ENCODE results near the gene B4GALT1. TPM values are rescaled to one million over a fixed set of nuclear protein-coding genes. Genes with fewer than 3 reads are reported as not detected.

Gene B4GALT1
- total RNA-seq, 1 experiment from 2014 or later: 19.1 TPM

- no peak for TF ChIP-seq ZNF423 (CRISPR knock-in tag; IDR thresholded peaks at IDR 0.05)
- no peak for TF ChIP-seq ZNF317 (CRISPR knock-in tag; IDR thresholded peaks at IDR 0.05; ENCODE audit: borderline replicate concordance, low read depth)
- no peak for TF ChIP-seq SMAD4 (CRISPR knock-in tag; IDR thresholded peaks at IDR 0.05)
- TF ChIP-seq AR (CRISPR knock-in tag; IDR thresholded peaks at IDR 0.05): no peak
- TF ChIP-seq ZSCAN18 (CRISPR knock-in tag; IDR thresholded peaks at IDR 0.05): no peak
- no peak for TF ChIP-seq IRF2 (CRISPR knock-in tag; IDR thresholded peaks at IDR 0.05; ENCODE audit: borderline replicate concordance, low read depth)
- no peak for TF ChIP-seq JUN (CRISPR knock-in tag; IDR thresholded peaks at IDR 0.05)
- no peak for TF ChIP-seq USF2 (CRISPR knock-in tag; IDR thresholded peaks at IDR 0.05)
- TF ChIP-seq, protein P1, sequence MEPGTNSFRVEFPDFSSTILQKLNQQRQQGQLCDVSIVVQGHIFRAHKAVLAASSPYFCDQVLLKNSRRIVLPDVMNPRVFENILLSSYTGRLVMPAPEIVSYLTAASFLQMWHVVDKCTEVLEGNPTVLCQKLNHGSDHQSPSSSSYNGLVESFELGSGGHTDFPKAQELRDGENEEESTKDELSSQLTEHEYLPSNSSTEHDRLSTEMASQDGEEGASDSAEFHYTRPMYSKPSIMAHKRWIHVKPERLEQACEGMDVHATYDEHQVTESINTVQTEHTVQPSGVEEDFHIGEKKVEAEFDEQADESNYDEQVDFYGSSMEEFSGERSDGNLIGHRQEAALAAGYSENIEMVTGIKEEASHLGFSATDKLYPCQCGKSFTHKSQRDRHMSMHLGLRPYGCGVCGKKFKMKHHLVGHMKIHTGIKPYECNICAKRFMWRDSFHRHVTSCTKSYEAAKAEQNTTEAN (CRISPR knock-in tag; IDR thresholded peaks at IDR 0.05): no peak
- no peak for TF ChIP-seq RORB (CRISPR knock-in tag; IDR thresholded peaks at IDR 0.05)
- ChIA-PET POLR2A (no interaction called here), CTCF (interaction anchor here (1.3 kb wide), 1 partner anchor 106 kb away, joined by 3 read pairs; no protein-coding TSS in a partner anchor)
- ATAC-seq (no peak), DNase-seq (ENCODE audit: low spot score) (no peak)
- Mint-ChIP-seq H3K36me3 (no peaks in the 10 kb centered on the region), H3K4me3 (no peak overlapping the region), H3K27me3 (ENCODE audit: low read depth) (no peaks in the 10 kb centered on the region), H3K4me1 (0 out of 2 replicates have a peak, but pooled peaks cover 4% of the 10 kb centered on the region), H3K27ac (peak overlapping the region; percentile 73; the same call in 1 of the 2 replicates), H3K9me3 (no peaks in the 10 kb centered on the region)
These were observed 46.5 kb downstream of the B4GALT1 start for GRCh38 chr9:33120620-33121019.

DNA sequence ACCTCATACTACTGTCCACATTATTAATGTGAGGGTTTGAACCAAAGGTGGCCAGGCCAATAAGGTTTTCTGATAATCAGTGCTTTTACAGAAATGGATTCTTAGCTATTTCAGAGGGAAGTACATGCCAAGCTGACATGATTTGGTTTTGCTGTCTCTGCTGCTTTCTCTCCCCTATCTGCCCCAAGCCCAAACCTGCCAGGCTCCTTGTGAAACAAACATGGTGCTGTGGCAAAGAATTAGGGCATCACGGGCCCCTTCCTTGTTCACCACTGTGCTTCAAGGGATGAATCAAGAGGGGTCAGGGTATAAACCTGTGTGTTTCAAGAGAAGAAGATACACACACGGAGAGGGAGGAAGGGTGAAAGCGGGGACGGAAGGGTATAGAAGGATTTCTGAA is 49.3 kb downstream of the B4GALT1 start:
- H3K27ac Mint-ChIP-seq: no peak overlapping the region
- no peaks in the 10 kb centered on the region for H3K36me3 Mint-ChIP-seq
- no peak for ATAC-seq
- H3K4me3 Mint-ChIP-seq: no peak overlapping the region
- ChIA-PET CTCF (no interaction called here), POLR2A (no interaction called here)
- TF ChIP-seq, protein P2, sequence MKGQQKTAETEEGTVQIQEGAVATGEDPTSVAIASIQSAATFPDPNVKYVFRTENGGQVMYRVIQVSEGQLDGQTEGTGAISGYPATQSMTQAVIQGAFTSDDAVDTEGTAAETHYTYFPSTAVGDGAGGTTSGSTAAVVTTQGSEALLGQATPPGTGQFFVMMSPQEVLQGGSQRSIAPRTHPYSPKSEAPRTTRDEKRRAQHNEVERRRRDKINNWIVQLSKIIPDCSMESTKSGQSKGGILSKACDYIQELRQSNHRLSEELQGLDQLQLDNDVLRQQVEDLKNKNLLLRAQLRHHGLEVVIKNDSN (CRISPR knock-in tag; IDR thresholded peaks at IDR 0.05): no peak
- TF ChIP-seq KAT7 (CRISPR knock-in tag; IDR thresholded peaks at IDR 0.05; ENCODE audit: borderline replicate concordance) (no peak), ZNF671 (CRISPR knock-in tag; IDR thresholded peaks at IDR 0.05) (no peak)
- no peaks in the 10 kb centered on the region for H3K27me3 Mint-ChIP-seq (ENCODE audit: low read depth)
- no peaks in the 10 kb centered on the region for H3K9me3 Mint-ChIP-seq
- DNase-seq (ENCODE audit: low spot score): no peak
- peaks cover 3% of the 10 kb centered on the region; the same call in 1 of the 2 replicates for H3K4me1 Mint-ChIP-seq

GRCh38 chr9:33117306-33117705 is 49.8 kb downstream of the B4GALT1 start:
- ATAC-seq (no peak), DNase-seq (ENCODE audit: low spot score) (no peak)
- Mint-ChIP-seq H3K4me3 (no peak overlapping the region), H3K27me3 (ENCODE audit: low read depth) (no peaks in the 10 kb centered on the region), H3K4me1 (peaks cover 8% of the 10 kb centered on the region), H3K27ac (no peak overlapping the region), H3K36me3 (no peaks in the 10 kb centered on the region), H3K9me3 (no peaks in the 10 kb centered on the region)
- ChIA-PET POLR2A (no interaction called here), CTCF (no interaction called here)
- TF ChIP-seq USF2 (CRISPR knock-in tag; IDR thresholded peaks at IDR 0.05): no peak
- no peak for TF ChIP-seq SMAD3 (CRISPR knock-in tag; IDR thresholded peaks at IDR 0.05; ENCODE audit: borderline replicate concordance)
- no peak for TF ChIP-seq ZBTB21 (CRISPR knock-in tag; IDR thresholded peaks at IDR 0.05; ENCODE audit: borderline replicate concordance)
- no peak for TF ChIP-seq OVOL2 (CRISPR knock-in tag; IDR thresholded peaks at IDR 0.05; ENCODE audit: borderline replicate concordance)
- TF ChIP-seq CTCF (IDR thresholded peaks at IDR 0.05): no peak
- TF ChIP-seq, protein P2 (CRISPR knock-in tag; IDR thresholded peaks at IDR 0.05): no peak
- TF ChIP-seq ZNF232 (CRISPR knock-in tag; IDR thresholded peaks at IDR 0.05): no peak
- no peak for TF ChIP-seq ZNF396 (CRISPR knock-in tag; IDR thresholded peaks at IDR 0.05; ENCODE audit: borderline replicate concordance)

All from WTC11 (cell line).